Eye (tissue), 1 donor: ENCODE measurements around the gene FLOT2.
"Not testable (repeated sequence)": the region's sequence is repeated elsewhere in the genome, so short reads cannot be mapped to it uniquely, and the experiment has no call there.

Experiments
- DNase-seq: peaks from one replicate; pipeline ENCODE4 v3.0.0-alpha.2; 2015

The FLOT2 gene

DNA sequence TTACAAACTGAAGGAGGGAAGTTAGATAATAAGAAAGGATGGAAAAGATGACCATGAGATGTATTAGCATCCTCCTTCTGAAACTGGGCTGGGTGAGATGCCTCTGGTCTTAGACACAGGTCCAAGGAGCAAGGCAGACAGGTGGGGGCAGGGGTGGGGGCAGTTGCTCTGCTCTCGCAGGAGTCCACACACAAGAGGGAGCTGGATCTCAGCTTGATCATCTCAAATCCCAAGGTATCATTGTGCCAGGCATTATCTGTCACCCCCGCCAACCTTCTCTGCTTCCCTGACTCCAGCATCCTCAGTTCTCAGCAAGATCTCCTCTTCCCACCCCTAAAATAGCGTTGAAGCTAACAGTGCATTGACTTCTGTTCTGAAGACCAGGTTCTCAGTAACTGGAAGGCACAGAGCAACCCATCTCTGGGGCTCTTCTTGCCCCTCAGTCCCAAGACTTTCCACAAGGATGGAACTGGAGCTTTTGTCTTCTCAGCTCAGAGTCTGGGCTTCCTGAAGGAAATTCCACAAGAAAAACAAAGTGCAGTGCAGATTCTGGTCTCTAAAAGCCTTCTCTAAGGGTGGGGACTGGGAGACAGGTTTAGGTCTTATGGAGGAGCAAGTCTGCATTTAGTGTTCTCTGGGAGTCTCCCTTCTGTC, 1.6 kb downstream of the FLOT2 start:
- no peak for DNase-seq

DNA sequence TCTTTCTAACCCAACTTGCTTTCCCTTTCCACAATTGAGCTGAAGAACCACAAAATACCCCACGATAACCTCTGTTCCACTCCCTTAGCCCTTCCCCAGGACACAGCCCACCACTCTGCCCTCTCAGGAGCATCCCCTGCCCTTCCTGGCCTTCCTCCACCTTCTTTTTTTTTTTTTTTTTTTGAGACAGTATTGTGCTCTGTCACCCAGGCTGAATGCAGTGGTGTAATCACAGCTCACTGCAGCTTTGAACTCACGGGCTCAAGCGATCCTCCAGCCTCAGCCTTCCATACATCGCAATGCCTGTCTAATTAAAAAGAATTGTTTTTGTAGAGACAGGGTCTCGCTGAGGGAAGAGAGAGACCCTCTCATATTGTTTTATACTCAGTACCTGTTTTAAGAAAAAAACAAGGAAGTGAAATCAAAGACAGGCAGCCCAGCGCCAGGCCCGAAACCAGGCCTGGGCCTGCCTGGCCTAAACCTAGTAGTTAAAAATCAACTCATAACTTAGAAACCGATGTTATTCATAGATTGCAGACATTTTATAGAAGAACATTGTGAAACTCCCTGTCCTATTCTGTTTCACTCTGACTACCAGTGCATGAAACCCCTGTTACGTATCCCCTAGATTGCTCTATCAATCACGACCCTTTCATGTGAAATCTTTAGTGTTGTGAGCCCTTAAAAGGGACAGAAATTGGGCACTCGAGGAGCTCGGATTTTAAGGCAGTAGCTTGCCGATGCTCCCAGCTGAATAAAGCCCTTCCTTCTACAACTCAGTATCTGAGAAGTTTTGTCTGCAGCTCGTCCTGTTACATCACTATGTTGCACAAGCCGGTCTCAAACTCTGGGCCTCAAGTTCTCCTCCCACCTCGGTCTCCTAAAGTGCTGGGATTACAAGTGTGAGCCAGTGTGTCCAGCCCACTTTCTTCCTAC, 4.0 kb downstream of the FLOT2 start:
- DNase-seq, result not testable (repeated sequence)

DNA sequence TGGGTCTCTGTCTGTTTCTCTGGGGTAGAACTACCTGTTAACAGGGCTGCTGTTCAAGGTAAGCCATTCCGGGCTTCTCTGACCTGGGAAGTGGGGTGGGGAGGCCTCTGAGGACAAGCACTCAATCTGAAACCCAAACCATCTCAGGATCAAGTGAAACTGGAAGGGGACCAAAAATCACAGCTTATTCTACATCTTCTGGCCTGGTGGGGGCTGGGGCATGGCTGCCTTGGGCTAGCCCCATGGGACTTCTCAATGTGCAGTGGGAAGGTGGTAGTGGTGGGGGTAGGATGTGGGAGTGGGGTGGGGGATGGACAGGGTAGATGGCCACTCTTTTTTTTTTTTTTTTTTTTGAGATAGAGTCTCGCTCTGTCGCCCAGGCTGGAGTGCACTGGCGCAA, 5.5 kb downstream of the FLOT2 start:
- DNase-seq, result no peak

DNA sequence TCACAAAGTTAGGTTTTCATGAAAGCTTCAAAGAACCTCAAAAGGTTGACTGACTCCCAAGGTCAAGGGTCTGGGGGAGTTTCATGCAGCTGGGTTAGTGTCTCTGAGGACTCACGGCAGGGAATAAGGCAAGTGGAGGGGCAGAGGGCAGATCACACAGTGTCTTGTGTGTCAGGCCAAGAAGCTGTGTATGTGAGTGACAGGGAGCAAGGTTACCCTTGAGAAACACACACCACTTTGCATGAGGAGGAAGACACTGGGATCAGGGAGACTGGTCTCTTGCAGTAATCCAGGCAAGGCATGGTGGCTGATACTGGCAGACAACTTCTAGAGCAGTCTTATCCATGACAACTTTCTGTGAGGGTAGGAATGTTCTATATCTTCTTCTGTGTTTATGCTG, 6.3 kb downstream of the FLOT2 start:
- no peak for DNase-seq

DNA sequence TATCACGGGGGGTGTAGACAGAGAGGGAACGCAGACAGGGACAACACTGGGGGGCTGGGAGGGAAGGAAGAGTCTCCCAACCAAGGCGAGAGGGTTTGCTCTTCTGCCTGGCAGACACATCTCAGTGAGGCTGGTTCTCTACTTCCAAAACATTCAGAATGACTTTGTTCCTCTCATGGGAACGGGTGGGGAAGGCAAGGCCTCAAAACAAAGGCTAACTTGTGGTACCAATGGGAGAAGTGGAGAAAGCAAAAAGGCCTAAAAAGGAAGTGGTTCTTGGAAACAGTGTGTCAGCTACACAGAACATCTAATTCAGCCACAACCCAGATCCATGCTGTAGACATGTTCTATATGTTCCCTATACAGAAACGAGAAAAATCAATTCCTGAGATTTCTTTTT, 7.5 kb downstream of the FLOT2 start:
- no peak for DNase-seq

DNA sequence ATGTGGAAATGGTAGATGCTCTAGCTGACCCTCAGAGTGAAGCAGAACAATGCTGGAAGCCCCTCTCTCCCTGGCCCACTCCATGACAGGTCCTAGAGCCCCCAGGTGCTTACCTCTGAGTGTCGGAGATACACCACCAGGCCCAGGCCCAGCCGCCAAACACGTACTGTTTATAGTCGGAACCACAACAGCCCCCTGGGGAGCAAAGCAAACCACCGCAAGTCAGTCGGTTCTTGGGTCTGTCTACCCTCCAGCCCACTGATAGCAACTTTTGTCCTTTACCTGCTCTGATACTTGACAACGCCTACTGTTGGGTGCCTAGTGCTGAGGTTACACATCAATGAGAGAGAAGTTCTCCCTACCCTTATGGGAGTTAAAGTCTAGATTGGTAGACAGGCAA, 8.7 kb downstream of the FLOT2 start:
- no peak for DNase-seq

DNA sequence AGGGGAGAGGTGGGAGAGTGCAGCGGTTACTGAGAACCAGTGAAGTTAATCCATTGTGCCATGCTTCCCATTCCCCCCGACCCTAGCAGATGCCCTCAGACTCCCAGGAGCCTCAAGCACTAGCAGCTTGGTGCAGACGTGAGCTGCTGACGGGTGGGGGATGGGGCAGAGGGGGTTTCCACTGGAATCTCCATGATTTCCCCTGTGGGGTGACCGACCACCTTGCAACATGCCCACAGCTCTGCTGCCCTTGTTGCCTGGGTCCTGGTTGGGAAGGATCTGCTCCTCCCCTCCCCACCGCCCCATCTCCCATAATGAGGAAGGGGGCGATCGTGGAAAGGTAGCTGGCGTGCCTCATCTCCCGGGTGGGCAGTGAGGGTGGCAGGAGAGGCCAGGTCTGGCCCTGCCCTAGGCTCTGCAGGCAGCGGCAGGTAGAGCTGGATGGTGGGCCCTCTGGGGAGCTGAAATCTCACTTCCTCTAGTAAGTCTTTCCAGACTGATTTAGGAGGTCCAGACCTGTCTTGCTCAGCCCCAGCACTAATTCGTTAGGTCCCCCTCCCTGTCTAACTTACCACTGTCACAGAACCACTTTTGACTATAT, 9.6 kb downstream of the FLOT2 start:
- DNase-seq, result no peak

DNA sequence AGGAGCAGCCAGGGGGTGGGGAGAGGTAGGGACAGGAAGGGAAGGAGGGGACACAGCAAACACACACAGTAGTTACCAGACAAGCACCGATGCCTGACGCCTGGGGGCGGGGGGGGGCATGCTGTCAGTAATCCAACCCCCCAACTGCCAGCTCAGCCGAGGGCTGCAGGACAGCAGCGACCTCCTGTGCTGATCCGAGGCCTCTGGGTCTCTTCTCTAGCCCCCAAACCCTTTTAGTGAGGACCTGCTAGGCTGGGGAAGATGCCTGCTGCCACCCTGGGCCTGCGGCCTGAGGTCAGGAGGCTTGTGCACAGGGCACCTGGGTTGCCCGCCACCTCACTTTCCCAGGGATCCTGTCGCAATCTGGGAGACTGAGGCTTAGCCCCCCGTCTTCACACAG, 11.6 kb downstream of the FLOT2 start:
- DNase-seq, result no peak

DNA sequence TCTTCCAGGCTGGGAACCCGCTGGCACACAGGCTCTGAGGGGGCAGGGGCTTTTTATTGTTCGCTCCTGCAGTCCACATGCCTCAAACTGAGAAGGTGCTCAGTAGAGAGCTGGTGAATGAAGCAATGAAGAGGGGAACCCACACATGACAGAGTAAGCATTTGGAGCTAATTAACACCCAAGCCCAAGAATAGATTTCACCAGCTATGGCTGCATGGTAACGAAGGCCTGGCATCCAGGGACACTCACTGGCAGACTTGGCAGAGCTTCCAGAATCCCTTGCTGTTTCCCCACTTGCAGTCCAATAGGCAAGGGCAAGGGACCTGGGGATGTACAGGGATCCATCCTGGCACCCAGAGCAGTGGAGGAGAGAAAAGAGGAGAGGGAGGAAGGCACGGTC, 12.2 kb downstream of the FLOT2 start:
- DNase-seq, result no peak

DNA sequence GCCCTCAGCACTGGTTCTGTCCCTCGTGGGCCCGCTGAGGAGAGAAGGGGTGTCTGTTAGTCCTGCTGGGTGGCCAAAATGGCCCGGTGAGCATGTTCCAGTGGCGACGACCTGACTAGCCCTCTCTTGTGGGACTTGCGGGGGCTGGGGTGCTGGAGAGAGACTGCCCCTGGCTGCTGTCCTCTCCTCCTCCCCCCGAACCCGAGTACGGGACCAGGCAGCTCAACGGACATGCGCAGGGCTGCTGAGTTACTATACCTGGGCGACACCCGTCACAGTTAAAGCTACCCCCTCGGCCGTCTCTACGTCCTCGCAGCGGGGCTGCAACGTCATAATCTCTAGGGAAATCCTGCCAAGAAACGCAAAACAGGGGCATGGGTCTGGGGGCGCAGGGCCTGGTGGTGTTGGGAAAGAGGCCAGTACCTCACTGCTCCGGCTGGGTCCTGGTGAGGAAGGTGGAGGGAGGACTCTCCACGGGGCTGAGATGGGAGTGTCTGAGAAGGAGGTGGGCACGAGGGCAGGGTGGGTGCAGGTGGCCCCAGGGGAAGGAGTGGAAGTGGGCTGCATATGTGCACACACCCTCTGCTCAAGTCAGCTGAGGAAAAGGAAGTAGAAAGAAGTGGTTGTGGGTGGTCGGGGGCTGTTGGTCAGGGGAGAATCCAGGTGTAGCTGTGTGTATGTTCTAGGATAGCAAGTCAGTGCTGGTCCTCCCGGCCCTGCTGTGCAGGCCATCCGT, 13.4 kb downstream of the FLOT2 start:
- DNase-seq, result no peak

DNA sequence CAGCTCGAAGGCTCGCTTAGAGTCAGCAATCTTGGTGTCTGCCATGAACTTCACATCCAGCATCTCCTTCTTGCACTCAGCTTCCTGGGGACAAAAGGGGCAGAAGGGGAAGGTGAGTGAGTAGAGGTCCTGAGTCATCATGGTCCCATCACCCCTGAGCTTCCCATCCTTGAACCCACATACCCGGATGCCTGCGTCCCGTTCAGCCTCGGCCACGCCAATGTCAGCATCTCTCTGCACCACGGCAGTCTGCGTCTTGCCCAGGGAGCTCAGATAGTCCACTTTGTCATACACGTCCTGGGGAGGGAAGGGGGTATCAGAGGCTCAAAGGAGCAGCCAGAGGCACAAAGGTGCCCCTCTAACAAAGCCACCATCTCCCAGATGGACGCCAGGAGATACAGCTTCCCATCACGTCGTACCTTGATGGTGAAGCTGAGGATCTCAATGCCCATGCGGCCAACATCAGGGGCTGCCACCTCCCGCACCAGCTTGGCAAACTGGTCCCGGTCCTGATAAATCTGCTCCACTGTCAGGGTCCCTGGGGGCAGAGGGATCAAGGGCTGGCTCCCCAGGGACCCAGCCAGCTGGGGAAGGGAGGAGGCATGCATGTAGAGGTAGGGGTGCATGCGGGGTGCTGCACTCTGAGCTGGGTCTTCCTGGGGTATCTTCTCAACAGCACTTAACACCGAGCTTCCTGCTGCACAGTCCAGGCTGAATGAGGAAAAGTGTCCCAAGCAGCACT, 15.2 kb downstream of the FLOT2 start:
- no peak for DNase-seq

DNA sequence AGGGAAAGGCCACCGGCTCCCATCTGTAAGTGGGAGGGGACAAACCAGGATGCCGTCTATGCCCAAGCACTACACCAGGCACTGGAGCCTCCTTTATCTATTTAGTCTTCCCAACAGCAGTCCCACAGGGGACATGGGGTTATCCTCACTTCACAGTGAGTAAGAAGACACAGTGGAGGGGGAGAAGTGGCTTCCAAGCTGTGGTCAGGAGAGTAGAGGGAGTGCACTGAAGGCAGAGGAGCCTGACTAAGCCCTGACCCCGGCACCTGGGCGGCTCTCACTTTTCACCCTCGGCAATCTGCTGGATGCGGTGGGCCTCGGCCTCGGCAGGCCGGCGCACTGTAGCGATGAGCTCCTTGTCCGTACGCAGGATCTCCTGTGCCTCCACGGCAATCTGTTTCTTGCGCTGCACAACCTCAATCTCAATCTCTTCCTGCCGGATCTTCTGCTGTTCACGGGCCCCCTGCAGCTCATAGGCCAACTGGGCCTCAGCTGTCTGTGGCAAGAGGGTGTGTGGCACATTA, 15.9 kb downstream of the FLOT2 start:
- no peak for DNase-seq

DNA sequence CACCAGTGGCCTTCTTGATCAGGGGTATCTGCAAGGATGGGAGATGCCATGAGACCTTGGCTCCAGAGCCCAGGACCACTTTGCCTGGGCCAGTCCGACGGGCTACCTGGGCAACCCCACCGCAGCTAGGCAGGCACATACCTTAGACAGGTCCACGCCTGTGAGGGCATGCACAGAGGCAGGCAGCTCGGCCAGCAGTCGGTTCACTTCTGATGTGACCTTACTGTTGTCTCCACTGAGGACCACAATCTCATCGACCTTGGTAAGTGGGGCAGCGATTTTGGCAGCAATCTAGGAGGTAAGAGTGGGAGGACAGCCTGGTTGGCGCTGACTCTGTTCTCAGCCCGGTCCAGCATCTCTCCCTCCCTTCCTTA, 17.0 kb downstream of the FLOT2 start:
- no peak for DNase-seq

DNA sequence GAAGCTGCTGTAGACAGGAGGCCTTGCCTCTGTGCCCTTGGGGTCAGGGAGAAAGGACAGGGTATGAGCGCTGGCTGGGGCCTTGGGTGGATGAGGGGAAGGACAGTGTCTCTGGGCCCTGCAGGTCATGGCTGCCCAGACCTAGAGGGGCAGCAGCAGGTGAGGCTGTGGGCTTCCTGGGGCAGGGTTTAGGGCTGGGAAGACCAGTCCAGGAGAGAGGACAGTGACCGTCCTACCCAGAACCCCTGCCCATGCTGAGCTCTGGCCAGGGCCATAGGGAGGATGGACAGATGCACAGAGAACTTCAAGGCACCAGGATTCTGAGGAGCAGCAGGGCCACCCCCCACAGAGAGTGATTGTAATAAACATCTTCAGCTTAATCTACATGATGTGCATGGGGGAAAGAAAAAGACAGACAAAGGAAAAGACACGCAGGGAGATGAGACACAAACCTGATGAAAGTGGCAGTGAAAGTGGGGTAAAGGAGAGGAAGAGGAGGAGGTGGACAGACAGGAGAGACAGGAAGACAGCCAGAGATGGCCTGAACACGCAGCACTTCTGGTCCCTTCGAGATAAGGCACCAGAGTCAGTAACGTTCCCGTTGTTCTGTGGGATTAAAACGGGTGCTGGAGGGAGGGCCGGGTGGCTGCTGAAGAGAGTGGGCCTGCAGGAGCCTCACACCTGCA, 17.5 kb downstream of the FLOT2 start:
- no peak for DNase-seq

DNA sequence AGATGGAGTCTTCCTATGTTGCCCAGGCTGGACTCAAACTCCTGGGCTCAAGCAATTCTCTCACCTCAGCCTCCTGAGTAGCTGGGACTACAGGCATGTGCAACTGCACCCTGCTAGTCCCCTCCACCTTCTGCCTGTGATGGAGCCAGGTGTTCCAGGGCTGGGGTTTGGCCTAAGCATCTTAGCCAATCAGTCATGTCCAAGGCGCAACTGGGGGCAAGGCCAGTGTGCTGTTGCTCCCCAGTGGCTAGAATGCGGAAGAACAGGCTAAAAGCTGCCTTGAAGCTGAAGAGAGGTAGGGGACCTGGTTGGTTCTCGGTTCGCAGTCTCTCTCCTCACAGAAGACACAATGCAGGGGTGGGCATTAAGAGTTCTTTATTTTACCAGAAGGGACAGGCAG, 18.6 kb downstream of the FLOT2 start:
- DNase-seq, result peak; percentile 12

DNA sequence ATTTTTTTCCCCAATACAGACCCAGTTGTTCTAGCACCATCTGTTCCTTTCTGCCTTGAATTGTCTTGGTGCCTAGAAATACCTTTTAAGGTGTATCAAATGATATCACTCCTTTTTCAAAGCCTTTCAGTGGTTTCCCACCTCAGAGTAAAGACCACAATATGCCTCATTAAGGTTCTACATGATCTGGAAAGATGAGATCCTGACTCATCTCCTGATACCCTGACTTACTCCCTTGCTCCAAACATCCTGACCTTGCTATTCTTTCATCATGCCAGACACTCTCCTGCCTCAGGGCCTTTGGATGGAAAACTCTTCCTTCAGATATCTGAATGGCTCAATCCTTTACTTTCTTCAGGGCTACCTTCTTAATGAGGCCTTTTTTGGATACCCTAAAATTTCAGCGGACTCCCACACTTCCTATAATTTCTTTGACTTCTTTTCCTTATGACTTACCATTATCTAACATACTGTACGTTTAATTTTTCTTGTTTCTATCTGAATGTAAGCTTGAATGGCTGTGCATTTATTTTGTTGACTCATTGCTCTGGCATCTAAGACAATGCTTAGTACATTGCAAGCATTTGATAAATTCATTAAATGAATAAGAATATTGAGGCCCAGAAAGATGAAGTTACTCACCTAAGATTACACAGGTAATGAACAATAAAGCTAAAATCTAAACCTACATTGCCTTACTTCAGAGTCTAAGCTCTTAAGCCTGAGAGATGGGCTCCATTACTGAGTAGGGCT, 19.2 kb downstream of the FLOT2 start:
- DNase-seq, result no peak

DNA sequence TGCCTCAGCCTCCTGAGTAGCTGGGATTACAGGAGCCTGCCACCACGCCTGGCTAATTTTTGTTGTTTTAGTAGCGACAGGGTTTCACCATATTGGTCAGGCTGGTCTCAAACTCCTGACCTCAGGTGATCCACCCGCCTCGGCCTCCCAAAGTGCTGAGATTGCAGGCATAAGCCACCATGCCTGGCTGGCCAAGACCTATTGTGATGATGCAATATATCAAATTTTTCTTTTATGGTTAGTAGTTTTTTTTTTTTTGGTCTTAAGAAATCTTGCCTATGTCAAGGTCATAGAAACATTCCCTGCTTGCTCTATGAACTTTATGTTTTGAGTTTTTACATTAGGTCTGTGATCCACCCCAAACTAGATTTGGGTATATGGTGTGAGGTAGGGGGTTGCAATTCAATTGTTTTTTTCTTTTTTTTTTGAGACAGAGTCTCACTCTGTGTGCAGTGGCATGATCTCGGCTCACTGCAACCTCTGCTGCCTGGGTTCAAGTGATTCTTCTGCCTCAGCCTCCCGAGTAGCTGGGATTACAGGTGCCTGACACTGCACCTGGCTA, 20.3 kb downstream of the FLOT2 start:
- not testable (repeated sequence) for DNase-seq

DNA sequence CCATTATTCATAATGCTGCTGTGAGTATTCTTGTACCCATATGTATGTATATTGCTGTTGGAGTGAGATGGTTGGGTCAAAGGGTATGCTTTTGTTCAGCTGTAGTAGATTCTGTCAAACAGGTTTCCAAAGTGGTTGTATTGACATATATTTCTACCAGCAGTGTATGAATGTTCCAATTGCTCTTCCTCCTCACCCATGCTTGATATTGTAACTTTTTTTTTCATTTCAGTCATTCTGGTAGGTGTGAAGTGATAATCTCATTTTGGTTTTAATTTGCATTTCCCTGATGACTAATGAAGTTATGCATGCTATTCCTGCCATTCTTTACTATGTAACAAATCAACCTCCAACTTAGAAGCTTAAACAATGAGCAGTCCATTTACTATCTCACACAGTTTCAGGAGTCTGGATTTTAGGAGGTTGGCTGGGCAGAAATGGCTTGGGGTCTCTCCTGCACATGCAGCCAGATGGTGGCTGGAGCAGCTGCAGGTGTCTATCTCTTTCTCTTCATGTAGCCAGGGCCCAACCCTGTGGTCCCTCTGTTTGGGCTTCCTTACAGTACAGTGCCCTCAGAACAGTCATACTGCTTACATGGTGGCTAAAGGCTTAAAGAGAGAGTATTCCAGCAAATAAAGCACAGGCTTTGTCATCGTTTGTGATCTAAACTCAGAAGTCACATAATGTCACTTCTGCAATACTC, 21.5 kb downstream of the FLOT2 start:
- no peak for DNase-seq

DNA sequence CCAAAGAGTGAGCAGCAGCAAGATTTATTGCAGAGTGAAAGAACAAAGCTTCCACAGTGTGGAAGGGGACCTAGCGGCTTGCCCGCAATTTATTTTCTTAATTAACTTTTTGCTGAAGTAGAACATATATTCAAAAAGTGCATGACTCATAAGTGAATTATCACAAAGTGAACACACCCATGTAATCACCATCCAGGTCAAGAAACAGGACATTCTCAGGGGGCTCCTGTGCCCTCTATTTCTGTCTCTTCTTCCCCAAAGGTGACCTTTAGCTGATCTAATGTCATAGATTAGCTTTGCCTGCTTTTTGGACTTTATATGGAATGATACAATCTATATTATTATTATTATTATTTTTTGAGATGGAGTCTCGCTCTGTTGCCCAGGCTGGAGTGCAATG, 22.8 kb downstream of the FLOT2 start:
- no peak for DNase-seq

DNA sequence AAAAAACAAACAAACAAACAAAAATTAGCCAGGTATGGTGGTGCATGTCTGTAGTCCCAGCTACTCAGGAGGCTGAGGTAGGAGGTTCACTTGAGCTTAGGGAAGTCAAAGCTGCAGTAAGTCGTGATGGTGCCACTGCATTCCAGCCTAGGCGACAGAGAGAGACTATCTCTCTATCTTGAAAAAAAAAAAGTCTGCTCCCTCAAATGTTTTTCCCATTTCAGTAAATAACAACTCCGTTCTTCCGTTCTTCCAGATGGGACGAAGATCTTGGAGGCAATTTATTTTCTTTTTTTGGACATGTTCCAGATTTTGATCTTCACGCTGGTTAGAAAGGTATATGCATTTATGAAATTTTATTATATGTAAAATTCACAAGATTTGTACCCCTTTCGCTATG, 23.7 kb downstream of the FLOT2 start:
- no peak for DNase-seq
